Measurements from ENCODE around the gene SORCS2. TPM values are rescaled to one million over a fixed set of nuclear protein-coding genes. Genes with fewer than 3 reads are reported as not detected.
A peak's percentile ranks its signal among the peaks of the same experiment; 100 is the strongest.

Gene SORCS2
- total and polyA plus RNA-seq, 2 of the 13 experiments (the other 11 are each of a cell fraction or from before 2014, with no cell fraction given) = 0.82 to 1.0 TPM

DNA sequence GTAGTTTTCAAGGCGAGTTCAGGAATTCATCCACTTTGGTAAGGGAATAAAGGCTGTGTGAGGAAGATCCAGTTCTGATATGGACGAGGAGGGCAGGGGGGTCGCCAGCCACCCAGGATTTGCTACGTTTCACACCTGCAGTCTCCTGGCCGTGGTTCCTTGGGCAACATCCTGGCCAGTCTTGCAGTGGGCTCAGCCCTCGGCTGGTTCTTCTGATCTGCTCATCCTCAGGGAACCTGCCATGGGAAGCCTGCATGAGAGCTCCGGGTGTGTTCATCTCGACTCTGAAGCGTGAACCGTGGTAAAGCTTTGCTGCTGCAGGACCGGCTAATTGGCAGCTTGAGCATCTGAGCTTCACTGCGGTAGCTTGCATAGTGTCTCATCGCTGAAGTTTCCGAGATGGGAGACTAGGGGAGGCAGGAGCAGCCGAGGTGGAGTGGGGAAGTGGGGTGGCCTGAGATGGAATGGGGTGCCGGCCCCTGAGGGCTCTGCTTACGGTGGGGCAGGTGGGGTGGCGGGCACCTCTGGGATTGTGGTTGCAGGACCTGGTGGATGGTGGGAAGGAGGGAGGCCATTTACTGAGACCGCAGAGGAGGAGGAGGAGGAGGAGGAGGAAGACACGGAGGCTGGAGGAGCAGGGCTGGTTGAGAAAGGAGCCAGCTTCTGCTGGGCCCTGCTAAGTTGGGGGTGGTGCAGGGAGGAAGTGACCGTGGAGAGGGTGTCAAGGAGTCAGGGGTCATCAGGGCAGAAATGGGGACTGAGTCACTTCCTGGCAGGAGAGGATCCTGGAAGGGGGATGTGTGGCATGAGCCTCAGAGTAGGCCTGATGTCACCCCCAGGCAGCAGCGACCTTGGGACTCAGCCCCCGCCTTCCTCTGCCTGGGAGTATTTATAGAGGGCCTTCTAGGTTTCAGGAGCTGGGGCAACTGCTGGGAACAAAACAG lies 455.5 kb downstream of the SORCS2 start (continued):
- TF ChIP-seq NR2F1 (CRISPR knock-in tag; IDR thresholded peaks at IDR 0.05) (peak; percentile 85 to 86), U2AF1 (optimal IDR thresholded peaks at IDR 0.05; ENCODE audit: low read depth, low read length) (no peak), ZNF776 (CRISPR knock-in tag; IDR thresholded peaks at IDR 0.05) (0 out of 2 replicates have a peak, but pooled peaks have one; percentile 18), MED1 (CRISPR knock-in tag; IDR thresholded peaks at IDR 0.05) (peak; percentile 43; the same call in 1 of the 2 replicates), NR2F6 (IDR thresholded peaks at IDR 0.05) (peak; percentile 82), NR2F6 (CRISPR knock-in tag; IDR thresholded peaks at IDR 0.05) (peak; percentile 90), HMG20B (CRISPR knock-in tag; conservative IDR thresholded peaks at IDR 0.05) (no peak), CREM (IDR thresholded peaks at IDR 0.05) (peak; percentile 18; the same call in 1 of the 2 replicates), CREM (CRISPR knock-in tag; IDR thresholded peaks at IDR 0.05) (no peak), BHLHE40 (IDR thresholded peaks at IDR 0.05; ENCODE audit: low read length) (no peak), SALL1 (CRISPR knock-in tag; IDR thresholded peaks at IDR 0.05) (peak; percentile 16; the same call in 1 of the 2 replicates), NR2F2 (IDR thresholded peaks at IDR 0.05; ENCODE audit: borderline replicate concordance, low read depth) (peak; percentile 77), JUND (CRISPR knock-in tag; IDR thresholded peaks at IDR 0.05) (0 out of 2 replicates have a peak, but pooled peaks have one; percentile 46), SP5 (CRISPR knock-in tag; IDR thresholded peaks at IDR 0.05; ENCODE audit: borderline replicate concordance, low read depth) (no peak), ARNT (IDR thresholded peaks at IDR 0.05) (no peak), AKAP8 (CRISPR knock-in tag; IDR thresholded peaks at IDR 0.05) (no peak), ZNF317 (CRISPR knock-in tag; IDR thresholded peaks at IDR 0.05) (no peak), SAP130 (CRISPR knock-in tag; IDR thresholded peaks at IDR 0.05; ENCODE audit: low read depth) (peak; percentile 49), RXRA (CRISPR knock-in tag; IDR thresholded peaks at IDR 0.05) (peak; percentile 65; the same call in 1 of the 2 replicates), HNF4G (IDR thresholded peaks at IDR 0.05; ENCODE audit: borderline replicate concordance, low read depth, low read length) (peak; percentile 70; the same call in 1 of the 2 replicates), HNF4G (CRISPR knock-in tag; IDR thresholded peaks at IDR 0.05; ENCODE audit: borderline replicate concordance, low read depth) (no peak), PTBP1 (IDR thresholded peaks at IDR 0.05; ENCODE audit: low read depth, low read length, poor library complexity, severe bottlenecking) (no peak), CCAR2 (optimal IDR thresholded peaks at IDR 0.05; ENCODE audit: low read depth, low read length) (no peak), EHMT2 (IDR thresholded peaks at IDR 0.05; ENCODE audit: borderline replicate concordance, low read depth, low read length) (no peak), NFE2 (CRISPR knock-in tag; IDR thresholded peaks at IDR 0.05) (no peak), ZNF343 (CRISPR knock-in tag; IDR thresholded peaks at IDR 0.05) (no peak), EEA1 (CRISPR knock-in tag; IDR thresholded peaks at IDR 0.05; ENCODE audit: borderline replicate concordance) (no peak)
- TF ChIP-seq, protein P1, sequence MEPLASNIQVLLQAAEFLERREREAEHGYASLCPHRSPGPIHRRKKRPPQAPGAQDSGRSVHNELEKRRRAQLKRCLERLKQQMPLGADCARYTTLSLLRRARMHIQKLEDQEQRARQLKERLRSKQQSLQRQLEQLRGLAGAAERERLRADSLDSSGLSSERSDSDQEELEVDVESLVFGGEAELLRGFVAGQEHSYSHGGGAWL (CRISPR knock-in tag; IDR thresholded peaks at IDR 0.05) = no peak
- TF ChIP-seq, protein P2, sequence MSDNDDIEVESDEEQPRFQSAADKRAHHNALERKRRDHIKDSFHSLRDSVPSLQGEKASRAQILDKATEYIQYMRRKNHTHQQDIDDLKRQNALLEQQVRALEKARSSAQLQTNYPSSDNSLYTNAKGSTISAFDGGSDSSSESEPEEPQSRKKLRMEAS (IDR thresholded peaks at IDR 0.05) = 0 out of 2 replicates have a peak, but pooled peaks have one; percentile 19
- TF ChIP-seq, protein P3, sequence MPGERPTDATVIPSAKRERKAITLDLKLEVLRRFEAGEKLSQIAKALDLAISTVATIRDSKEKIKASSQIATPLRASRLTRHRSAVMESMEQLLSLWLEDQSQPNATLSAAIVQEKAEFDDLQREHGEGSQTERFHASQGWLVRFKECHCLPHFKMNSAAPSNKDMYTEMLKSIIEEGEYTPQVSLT (CRISPR knock-in tag; IDR thresholded peaks at IDR 0.05; ENCODE audit: borderline replicate concordance, low read depth) = no peak
- TF ChIP-seq, protein P4, sequence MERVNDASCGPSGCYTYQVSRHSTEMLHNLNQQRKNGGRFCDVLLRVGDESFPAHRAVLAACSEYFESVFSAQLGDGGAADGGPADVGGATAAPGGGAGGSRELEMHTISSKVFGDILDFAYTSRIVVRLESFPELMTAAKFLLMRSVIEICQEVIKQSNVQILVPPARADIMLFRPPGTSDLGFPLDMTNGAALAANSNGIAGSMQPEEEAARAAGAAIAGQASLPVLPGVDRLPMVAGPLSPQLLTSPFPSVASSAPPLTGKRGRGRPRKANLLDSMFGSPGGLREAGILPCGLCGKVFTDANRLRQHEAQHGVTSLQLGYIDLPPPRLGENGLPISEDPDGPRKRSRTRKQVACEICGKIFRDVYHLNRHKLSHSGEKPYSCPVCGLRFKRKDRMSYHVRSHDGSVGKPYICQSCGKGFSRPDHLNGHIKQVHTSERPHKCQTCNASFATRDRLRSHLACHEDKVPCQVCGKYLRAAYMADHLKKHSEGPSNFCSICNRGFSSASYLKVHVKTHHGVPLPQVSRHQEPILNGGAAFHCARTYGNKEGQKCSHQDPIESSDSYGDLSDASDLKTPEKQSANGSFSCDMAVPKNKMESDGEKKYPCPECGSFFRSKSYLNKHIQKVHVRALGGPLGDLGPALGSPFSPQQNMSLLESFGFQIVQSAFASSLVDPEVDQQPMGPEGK (CRISPR knock-in tag; IDR thresholded peaks at IDR 0.05) = peak; percentile 66
